Activated CD4-positive, alpha-beta T cell treated with anti-CD3 and anti-CD28 coated beads, Interleukin-2, amount 50 U/mL, for 24 hours (primary cell): Measurements from ENCODE around the gene PPP1R1A.

ENCODE experiments used
- DNase-seq, 2 donors: peaks; one replicate each; pipeline ENCODE4 v3.0.0-alpha.2; 2020; ENCODE audit warnings: low read depth in 1 of 2, low spot score in 1 of 2

PPP1R1A gene

DNA sequence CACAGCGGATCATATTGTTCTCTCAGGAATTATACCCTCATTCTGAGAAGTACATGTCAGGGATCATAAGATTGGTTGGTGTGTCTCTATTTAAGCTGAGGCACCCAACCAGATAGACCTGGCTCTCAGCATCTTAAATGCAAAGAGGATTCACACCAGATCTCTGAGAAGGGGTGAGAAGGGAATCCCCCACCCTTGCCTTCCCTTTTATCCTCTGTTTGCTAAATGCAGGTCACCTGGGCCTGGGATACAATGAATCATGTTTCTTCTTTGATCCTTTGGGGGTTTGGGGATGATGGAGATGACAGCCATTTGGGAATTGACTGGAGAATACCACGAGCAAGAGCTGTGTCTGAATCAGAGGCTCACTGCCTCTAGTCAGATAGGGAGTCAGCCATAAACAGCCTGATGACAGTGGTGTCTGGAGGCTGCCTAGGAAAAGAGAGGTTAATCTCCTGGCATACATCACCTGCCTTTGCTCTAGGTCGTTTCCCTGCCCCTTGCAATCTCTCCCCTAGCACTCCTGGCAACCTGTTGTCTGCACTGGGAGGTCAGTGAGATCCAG lies 50.2 kb downstream of the PPP1R1A start:
- DNase-seq: no peak

GRCh38 chr12:54535474-54535873 lies 53.0 kb downstream of the PPP1R1A start:
- no peak for DNase-seq

DNA sequence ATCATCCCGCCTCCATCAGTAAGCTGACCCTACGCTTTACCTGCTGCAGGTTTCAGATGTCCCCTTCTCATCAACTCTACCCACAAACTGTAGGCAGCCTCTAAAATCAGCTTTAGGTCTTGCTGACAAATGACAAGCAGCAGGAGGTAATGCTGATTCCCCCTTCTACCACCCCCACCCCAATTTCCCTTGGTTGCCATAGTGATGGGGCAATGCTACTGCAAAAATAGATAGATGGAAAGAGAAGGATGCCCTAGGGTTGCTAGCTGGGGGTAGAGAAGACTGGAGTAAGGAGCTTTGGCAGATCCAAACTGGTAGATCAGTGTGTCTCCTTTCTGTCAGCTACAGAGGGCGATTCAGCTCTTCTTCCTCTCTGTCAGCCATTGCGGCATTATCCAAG lies 58.9 kb downstream of the PPP1R1A start:
- no peak for DNase-seq
